Colonic mucosa (tissue), 4 donors: ENCODE measurements around the gene ZNF217. TPM values are rescaled to one million over a fixed set of nuclear protein-coding genes. Genes with fewer than 3 reads are reported as not detected.
A peak's percentile ranks its signal among the peaks of the same experiment; 100 is the strongest.
"Not testable (repeated sequence)": the region's sequence is repeated elsewhere in the genome, so short reads cannot be mapped to it uniquely, and the experiment has no call there.

Experiments
- DNase-seq: peaks from one replicate; pipeline ENCODE4 v3.0.0-alpha.2; 2020
- H3K27ac ChIP-seq: fragments of 200-600 bp; one replicate; pipeline ENCODE4 v1.8.0; 2021
- H3K27me3 ChIP-seq: fragments of 200-600 bp; one replicate; pipeline ENCODE4 v1.8.0; 2021
- H3K36me3 ChIP-seq: fragments of 200-600 bp; one replicate; pipeline ENCODE4 v1.8.0; 2021
- H3K4me1 ChIP-seq: fragments of 200-600 bp; one replicate; pipeline ENCODE4 v1.8.0; 2021; ENCODE audit warnings: mild to moderate bottlenecking
- H3K4me3 ChIP-seq: fragments of 200-600 bp; one replicate; pipeline ENCODE4 v1.8.0; 2021
- H3K9ac ChIP-seq, 2 donors: one replicate each; pipeline ENCODE4 v1.7.0; 2013; ENCODE audit warnings: control low read depth in 2 of 2, low read depth in 2 of 2, low read length in 2 of 2
- H3K9me3 ChIP-seq: fragments of 200-600 bp; one replicate; pipeline ENCODE4 v1.8.0; 2021
- CTCF ChIP-seq: fragments of 200-600 bp; IDR thresholded peaks from one replicate; pipeline ENCODE4 v1.8.0; 2022; ENCODE audit warnings: antibody characterized with exemption, mild to moderate bottlenecking
- intact Hi-C: fragments of 100-400 bp; cut with DNase I; formaldehyde crosslinking; loops from one replicate; pipeline ENCODE4 v1.14.1; 2022
- total RNA-seq, 2 donors: library from RNA; stranded (reverse); fragmentation: NEBNext Ultra II Directional in 1 of 2; extraction: Animal tissue kit (Norgen Biotek cat#: 25700) in 1 of 2; gene quantifications; one replicate each; pipeline ENCODE4 v1.2.1, GENCODE V29; 2021
- donor health status: healthy.
- donor health status: DM: no; HTN: no; CAD: no.
- donor health status: DM: no; HTN: no; CAD: no.

The ZNF217 gene
- total RNA-seq, 2 donors from 2014 or later = 45.7 to 73.0 TPM

GRCh38 chr20:53555081-53555480 is 38.6 kb downstream of the ZNF217 start:
- Histone ChIP-seq H3K27me3 (no peaks in the 10 kb centered on the region), H3K4me1 (no peaks in the 10 kb centered on the region), H3K27ac (no peak overlapping the region), H3K9me3 (no peaks in the 10 kb centered on the region), H3K4me3 (no peak overlapping the region), H3K9ac (no peak overlapping the region), H3K36me3 (no peaks in the 10 kb centered on the region)
- intact Hi-C loops = no loop called here
- DNase-seq = no peak
- TF ChIP-seq CTCF = no peak

GRCh38 chr20:53552572-53552893 is 41.1 kb downstream of the ZNF217 start:
- DNase-seq, intact Hi-C loops, H3K36me3 ChIP-seq, H3K9ac ChIP-seq, H3K27ac ChIP-seq, H3K4me1 ChIP-seq, H3K4me3 ChIP-seq, H3K27me3 ChIP-seq, H3K9me3 ChIP-seq: not testable (repeated sequence)

- H3K27me3 ChIP-seq, intact Hi-C loops, H3K36me3 ChIP-seq, H3K4me3 ChIP-seq, H3K9me3 ChIP-seq, H3K4me1 ChIP-seq, H3K27ac ChIP-seq, DNase-seq, H3K9ac ChIP-seq: not testable (repeated sequence)
Observed at GRCh38 chr20:53551719-53552571, 41.7 kb downstream of the ZNF217 start.

- intact Hi-C loops = no loop called here
- Histone ChIP-seq H3K9me3 (no peaks in the 10 kb centered on the region), H3K27me3 (no peaks in the 10 kb centered on the region), H3K4me3 (no peak overlapping the region), H3K27ac (no peak overlapping the region), H3K4me1 (no peaks in the 10 kb centered on the region), H3K36me3 (no peaks in the 10 kb centered on the region), H3K9ac (no peak overlapping the region)
- DNase-seq = no peak
- TF ChIP-seq CTCF = no peak
Observed at GRCh38 chr20:53550280-53551187, 43.1 kb downstream of the ZNF217 start.

- no peaks in the 10 kb centered on the region for H3K9me3 ChIP-seq
- H3K27me3 ChIP-seq = no peaks in the 10 kb centered on the region
- peak; percentile 74 for TF ChIP-seq CTCF
- DNase-seq = peak; percentile 46
- H3K9ac ChIP-seq = no peak overlapping the region
- H3K36me3 ChIP-seq = no peaks in the 10 kb centered on the region
- no peak overlapping the region for H3K4me3 ChIP-seq
- intact Hi-C loops = loop anchor here (2.0 kb wide), 2 partner anchors 135 to 389 kb away; no protein-coding TSS in a partner anchor
- no peaks in the 10 kb centered on the region for H3K4me1 ChIP-seq
- H3K27ac ChIP-seq = no peak overlapping the region
Observed at GRCh38 chr20:53547664-53548239, 45.9 kb downstream of the ZNF217 start.

GRCh38 chr20:53539516-53539915 is 54.1 kb downstream of the ZNF217 start:
- no peak overlapping the region for H3K4me3 ChIP-seq
- TF ChIP-seq CTCF = no peak

GRCh38 chr20:53536382-53536781 is 57.3 kb downstream of the ZNF217 start:
- H3K9me3 ChIP-seq, intact Hi-C loops, H3K9ac ChIP-seq, H3K36me3 ChIP-seq, H3K4me1 ChIP-seq, H3K27ac ChIP-seq, DNase-seq, H3K27me3 ChIP-seq, H3K4me3 ChIP-seq: not testable (repeated sequence)

More at GRCh38 chr20:53539516-53539915, 54.1 kb downstream of the ZNF217 start:
- H3K9me3 ChIP-seq = no peaks in the 10 kb centered on the region
- no peak overlapping the region for H3K27ac ChIP-seq
- H3K27me3 ChIP-seq = no peaks in the 10 kb centered on the region
- H3K4me1 ChIP-seq = no peaks in the 10 kb centered on the region
- intact Hi-C loops = no loop called here
- H3K36me3 ChIP-seq = no peaks in the 10 kb centered on the region
- H3K9ac ChIP-seq = no peak overlapping the region
- no peak for DNase-seq
